Lower leg skin (tissue), 3 donors: ENCODE measurements around the gene MCF2L2.

Experiments used
- CTCF ChIP-seq, 3 donors: fragments of 450-650 bp; IDR thresholded peaks; one replicate each; pipeline ENCODE4 v1.5.1; 2016; ENCODE audit warnings: antibody characterized with exemption in 3 of 3, mild to moderate bottlenecking in 3 of 3, moderate library complexity in 2 of 3
- POLR2A ChIP-seq, 2 donors: fragments of 450-650 bp; IDR thresholded peaks; one replicate each; pipeline ENCODE4 v1.6.1; 2016 to 2017; ENCODE audit warnings: antibody characterized with exemption in 2 of 2, mild to moderate bottlenecking in 1 of 2, moderate library complexity in 1 of 2

- no peak for TF ChIP-seq CTCF (IDR thresholded peaks at IDR 0.05)
- TF ChIP-seq POLR2A (IDR thresholded peaks at IDR 0.05), result no peak
Measured at GRCh38 chr3:183160616-183161015, 267.8 kb downstream of the MCF2L2 start.
